Astrocyte (in vitro differentiated cells and primary cell): ENCODE data around the gene SPDYE3. TPM values are rescaled to one million over a fixed set of nuclear protein-coding genes. Genes with fewer than 3 reads are reported as not detected.

ENCODE experiments used
- DNase-seq: peaks from one replicate; pipeline ENCODE4 v3.0.0-alpha.2; 2010; ENCODE audit warnings: low read depth
- FAIRE-seq: peaks from 2 replicates; lab custom pipeline; 2011; peaks lifted over from hg19 to GRCh38; lab: Jason Lieb, UNC
- H2AFZ ChIP-seq: 2 replicates; pipeline ENCODE4 v1.6.0; 2012; ENCODE audit warnings: low read depth, low read length, inconsistent platforms
- H3K27ac ChIP-seq: 2 replicates; pipeline ENCODE4 v1.5.1; 2011; ENCODE audit warnings: low read depth, low read length, inconsistent platforms
- H3K27me3 ChIP-seq: 2 replicates; pipeline ENCODE4 v1.6.0; 2011; ENCODE audit warnings: low read length, inconsistent platforms; ENCODE audit not compliant: insufficient read depth
- H3K36me3 ChIP-seq: 2 replicates; pipeline ENCODE4 v1.5.1; 2011; ENCODE audit warnings: low read length, inconsistent platforms; ENCODE audit not compliant: insufficient read depth
- H3K4me1 ChIP-seq: 2 replicates; pipeline ENCODE4 v1.5.1; 2011; ENCODE audit warnings: low read length, inconsistent platforms; ENCODE audit not compliant: insufficient read depth
- H3K4me2 ChIP-seq: 2 replicates; pipeline ENCODE4 v1.6.0; 2012; ENCODE audit warnings: low read length, inconsistent platforms
- H3K4me3 ChIP-seq: 2 replicates; pipeline ENCODE4 v1.5.1; 2011; ENCODE audit warnings: low read depth, mild to moderate bottlenecking, low read length, inconsistent platforms; ENCODE audit not compliant: insufficient read depth
- H3K79me2 ChIP-seq: 2 replicates; pipeline ENCODE4 v1.6.0; 2012; ENCODE audit warnings: mild to moderate bottlenecking, low read length, inconsistent platforms; ENCODE audit not compliant: insufficient read depth
- H3K9ac ChIP-seq: 2 replicates; pipeline ENCODE4 v1.6.0; 2012; ENCODE audit warnings: mild to moderate bottlenecking, low read length, inconsistent platforms
- H3K9me3 ChIP-seq: 2 replicates; pipeline ENCODE4 v1.5.1; 2012; ENCODE audit warnings: low read depth, mild to moderate bottlenecking, low read length, inconsistent platforms; ENCODE audit not compliant: insufficient read depth
- H4K20me1 ChIP-seq: 2 replicates; pipeline ENCODE4 v1.6.0; 2012; ENCODE audit warnings: low read length, inconsistent platforms; ENCODE audit not compliant: insufficient read depth
- H3K27ac Mint-ChIP-seq: one replicate; pipeline ENCODE4 v1.8.0; 2021; ENCODE audit warnings: mild to moderate bottlenecking, mixed read lengths; ENCODE audit not compliant: unreplicated experiment
- H3K27me3 Mint-ChIP-seq: one replicate; pipeline ENCODE4 v1.8.0; 2021; ENCODE audit warnings: low read depth, mixed read lengths; ENCODE audit not compliant: unreplicated experiment
- H3K36me3 Mint-ChIP-seq: one replicate; pipeline ENCODE4 v1.8.0; 2021; ENCODE audit warnings: low read depth, mixed read lengths; ENCODE audit not compliant: unreplicated experiment
- H3K4me1 Mint-ChIP-seq: one replicate; pipeline ENCODE4 v1.8.0; 2021; ENCODE audit warnings: low read depth, mixed read lengths; ENCODE audit not compliant: unreplicated experiment
- H3K4me3 Mint-ChIP-seq: one replicate; pipeline ENCODE4 v1.8.0; 2021; ENCODE audit warnings: mild to moderate bottlenecking, moderate library complexity, mixed read lengths; ENCODE audit not compliant: unreplicated experiment
- H3K9me3 Mint-ChIP-seq: one replicate; pipeline ENCODE4 v1.8.0; 2021; ENCODE audit warnings: mild to moderate bottlenecking, mixed read lengths; ENCODE audit not compliant: unreplicated experiment
- CTCF ChIP-seq: IDR thresholded peaks from 2 replicates; pipeline ENCODE4 v1.5.1; 2011; ENCODE audit warnings: low read depth, mild to moderate bottlenecking, inconsistent platforms, low read length, moderate library complexity; ENCODE audit not compliant: insufficient read depth
- EZH2 ChIP-seq: IDR thresholded peaks from 2 replicates; pipeline ENCODE4 v1.6.1; 2012; ENCODE audit warnings: mild to moderate bottlenecking, low read length, inconsistent platforms; ENCODE audit not compliant: insufficient read depth
- total RNA-seq: library from RNA; stranded (reverse); gene quantifications from 2 replicates; pipeline ENCODE4 v1.2.1, GENCODE V29; 2021

Gene SPDYE3
- total RNA-seq, 1 donor from 2014 or later = not detected

DNA sequence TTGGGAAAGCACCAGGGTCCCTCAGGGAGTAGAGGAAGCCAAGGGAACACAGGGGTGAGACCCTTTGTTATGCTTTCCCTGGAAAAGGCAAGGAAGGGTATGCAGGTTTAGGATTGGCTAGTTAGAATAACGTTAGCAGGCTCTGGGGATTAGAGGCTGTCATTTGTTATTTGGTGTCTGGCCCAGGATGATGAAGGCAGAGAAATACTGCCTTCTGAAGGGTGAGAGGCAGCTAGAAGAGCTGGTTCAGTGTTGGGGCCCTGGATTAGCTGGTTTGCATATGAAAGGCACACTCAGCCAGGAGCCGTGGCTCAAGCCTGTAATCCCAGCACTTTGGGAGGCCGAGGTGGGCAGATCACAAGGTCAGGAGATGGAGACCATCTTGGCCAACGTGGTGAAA is 62.8 kb downstream of the SPDYE3 start:
- Histone ChIP-seq H3K4me3 (no peak overlapping the region), H3K9ac (no peak overlapping the region), H4K20me1 (no peaks in the 10 kb centered on the region), H3K36me3 (no peaks in the 10 kb centered on the region), H3K27me3 (no peaks in the 10 kb centered on the region), H3K79me2 (no peaks in the 10 kb centered on the region), H3K4me1 (no peaks in the 10 kb centered on the region), H3K4me2 (no peak overlapping the region), H3K9me3 (no peaks in the 10 kb centered on the region), H3K27ac (no peak overlapping the region), H2AFZ (no peak overlapping the region)
- Mint-ChIP-seq H3K4me3 (no peak overlapping the region), H3K27ac (no peak overlapping the region), H3K27me3 (peaks cover 8% of the 10 kb centered on the region), H3K36me3 (peaks cover 4% of the 10 kb centered on the region), H3K9me3 (no peaks in the 10 kb centered on the region), H3K4me1 (no peaks in the 10 kb centered on the region)
- FAIRE-seq = no peak
- no peak for TF ChIP-seq CTCF
- TF ChIP-seq EZH2 = no peak
- no peak for DNase-seq

DNA sequence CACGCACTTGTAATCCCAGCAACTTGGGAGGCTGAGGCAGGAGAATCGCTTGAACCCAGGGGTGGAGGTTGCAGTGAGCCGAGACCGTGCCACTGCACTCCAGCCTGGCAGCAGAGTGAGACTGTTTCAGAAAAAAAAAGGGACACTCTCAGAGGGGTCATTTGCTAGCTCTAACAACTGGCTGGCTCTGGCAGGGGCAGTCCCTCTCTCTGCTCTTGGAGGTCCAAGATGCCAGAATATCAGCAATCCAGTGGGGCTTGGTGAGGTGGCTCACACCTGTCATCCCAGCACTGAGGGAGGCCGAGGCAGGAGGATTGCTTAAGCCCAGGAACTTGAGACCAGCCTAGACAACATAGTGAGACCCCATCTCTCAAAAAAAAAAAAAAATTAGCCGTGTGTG is 63.2 kb downstream of the SPDYE3 start:
- H4K20me1 ChIP-seq = no peaks in the 10 kb centered on the region
- H3K4me3 ChIP-seq = no peak overlapping the region
- no peak overlapping the region for H3K27ac Mint-ChIP-seq
- no peaks in the 10 kb centered on the region for H3K9me3 ChIP-seq
- DNase-seq (no peak), FAIRE-seq (no peak)
- H3K9ac ChIP-seq = no peak overlapping the region
- no peak overlapping the region for H2AFZ ChIP-seq
- TF ChIP-seq EZH2 (no peak), CTCF (no peak)
- peaks cover 10% of the 10 kb centered on the region for H3K27me3 Mint-ChIP-seq
- H3K4me1 ChIP-seq = no peaks in the 10 kb centered on the region
- H3K27me3 ChIP-seq = no peaks in the 10 kb centered on the region
- no peak overlapping the region for H3K4me3 Mint-ChIP-seq
- peaks cover 4% of the 10 kb centered on the region for H3K36me3 Mint-ChIP-seq
- no peak overlapping the region for H3K27ac ChIP-seq
- no peaks in the 10 kb centered on the region for H3K4me1 Mint-ChIP-seq
- H3K4me2 ChIP-seq = no peak overlapping the region
- no peaks in the 10 kb centered on the region for H3K9me3 Mint-ChIP-seq
- no peaks in the 10 kb centered on the region for H3K79me2 ChIP-seq
- H3K36me3 ChIP-seq = no peaks in the 10 kb centered on the region

DNA sequence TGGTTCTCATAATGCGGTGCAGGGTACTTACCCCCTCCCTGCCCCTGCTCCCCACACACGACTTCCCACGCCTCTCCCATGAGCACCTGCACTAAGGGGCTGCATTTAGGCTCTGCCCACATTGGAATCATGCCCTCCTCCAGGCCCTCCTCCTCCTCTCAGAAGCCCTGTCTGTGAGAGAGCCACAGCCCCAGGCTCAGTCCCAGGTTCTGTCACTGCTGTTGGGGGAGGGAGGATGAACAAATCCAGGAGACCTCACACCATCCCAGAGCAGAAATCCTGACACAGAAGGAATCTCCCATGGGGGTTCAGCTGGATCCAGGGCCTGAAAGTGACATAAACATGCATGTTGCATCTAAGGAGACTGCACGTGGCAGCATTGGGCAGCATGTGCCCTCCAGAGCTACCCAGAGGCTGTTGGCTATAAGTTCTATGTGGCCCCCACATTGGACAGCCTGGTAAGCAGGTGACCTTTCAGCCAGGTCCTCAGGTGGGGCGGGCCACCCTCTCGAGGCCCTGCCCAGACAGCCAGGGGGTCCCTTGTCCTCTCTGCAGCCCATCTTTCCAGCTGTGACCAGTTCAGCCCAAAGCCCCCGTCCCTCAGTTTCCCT is 64.2 kb downstream of the SPDYE3 start:
- Histone ChIP-seq H3K4me2 (no peak overlapping the region), H3K4me1 (no peaks in the 10 kb centered on the region), H2AFZ (no peak overlapping the region), H3K36me3 (no peaks in the 10 kb centered on the region), H4K20me1 (no peaks in the 10 kb centered on the region), H3K9ac (no peak overlapping the region), H3K4me3 (no peak overlapping the region), H3K27me3 (no peaks in the 10 kb centered on the region), H3K27ac (no peak overlapping the region), H3K9me3 (no peaks in the 10 kb centered on the region), H3K79me2 (no peaks in the 10 kb centered on the region)
- peaks cover 10% of the 10 kb centered on the region for H3K27me3 Mint-ChIP-seq
- DNase-seq (no peak), FAIRE-seq (no peak)
- no peaks in the 10 kb centered on the region for H3K4me1 Mint-ChIP-seq
- H3K36me3 Mint-ChIP-seq = peaks cover 2% of the 10 kb centered on the region
- TF ChIP-seq EZH2 (no peak), CTCF (no peak)
- no peak overlapping the region for H3K27ac Mint-ChIP-seq
- H3K4me3 Mint-ChIP-seq = no peak overlapping the region
- no peaks in the 10 kb centered on the region for H3K9me3 Mint-ChIP-seq
